Subcutaneous abdominal adipose tissue (tissue), 5 donors: ENCODE measurements around the gene CNTN4.

ENCODE experiments used
- H3K27ac ChIP-seq: one replicate; pipeline ENCODE4 v1.7.0; 2013; ENCODE audit warnings: low read depth, mild to moderate bottlenecking, inconsistent platforms, low read length, moderate library complexity
- H3K27me3 ChIP-seq, 5 donors: one replicate each; pipeline ENCODE4 v1.7.0; 2013; ENCODE audit warnings: low read length in 5 of 5, inconsistent platforms in 1 of 5; ENCODE audit not compliant: control insufficient read depth in 5 of 5, insufficient read depth in 4 of 5
- H3K36me3 ChIP-seq, 5 donors: one replicate each; pipeline ENCODE4 v1.7.0; 2013; ENCODE audit warnings: low read length in 5 of 5; ENCODE audit not compliant: control insufficient read depth in 5 of 5, insufficient read depth in 5 of 5
- H3K4me1 ChIP-seq, 5 donors: one replicate each; pipeline ENCODE4 v1.7.0; 2013; ENCODE audit warnings: low read length in 5 of 5, mild to moderate bottlenecking in 3 of 5, moderate library complexity in 1 of 5; ENCODE audit not compliant: control insufficient read depth in 5 of 5, insufficient read depth in 5 of 5
- H3K4me3 ChIP-seq, 5 donors: one replicate each; pipeline ENCODE4 v1.7.0; 2013; ENCODE audit warnings: low read length in 5 of 5, low read depth in 1 of 5
- H3K9ac ChIP-seq, 5 donors: one replicate each; pipeline ENCODE4 v1.7.0; 2013; ENCODE audit warnings: low read length in 5 of 5, mild to moderate bottlenecking in 4 of 5, moderate library complexity in 3 of 5
- H3K9me3 ChIP-seq, 5 donors: one replicate each; pipeline ENCODE4 v1.7.0; 2013; ENCODE audit warnings: low read length in 5 of 5; ENCODE audit not compliant: control insufficient read depth in 5 of 5
- donor health status: healthy.
- donor health status: healthy.
- donor health status: healthy.
- donor health status: healthy.
- donor health status: healthy.

Gene CNTN4

DNA sequence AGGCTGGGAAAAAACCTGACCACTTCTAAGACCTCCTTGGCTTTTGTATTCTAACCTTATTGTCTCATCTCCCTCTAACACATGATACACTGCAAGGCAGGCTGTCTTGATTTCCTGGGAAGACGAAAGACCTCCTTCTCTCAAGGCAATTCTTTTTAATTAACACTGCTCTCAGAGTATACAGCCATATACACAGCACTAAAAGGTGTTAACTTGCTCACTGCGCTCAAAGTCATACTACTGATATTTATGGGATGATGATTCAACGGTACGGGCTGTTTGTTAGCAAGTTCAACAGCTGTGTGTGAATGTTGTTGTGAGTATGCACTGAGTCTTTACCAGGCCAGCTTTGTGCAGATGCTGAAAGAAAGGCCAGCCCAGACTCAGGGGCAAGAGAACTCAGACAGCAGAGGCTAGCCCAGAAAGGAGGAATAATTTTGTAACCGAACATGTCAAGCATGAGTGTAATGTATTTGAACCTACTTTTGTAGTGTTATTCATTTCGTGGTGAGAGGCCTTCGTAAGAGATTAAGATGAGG, 781.6 kb downstream of the CNTN4 start:
- no peaks in the 10 kb centered on the region for H3K4me1 ChIP-seq
- no peak overlapping the region for H3K4me3 ChIP-seq
- H3K36me3 ChIP-seq, result no peaks in the 10 kb centered on the region
- no peaks in the 10 kb centered on the region for H3K9me3 ChIP-seq
- no peak overlapping the region for H3K9ac ChIP-seq
- H3K27ac ChIP-seq, result no peak overlapping the region
- no peaks in the 10 kb centered on the region for H3K27me3 ChIP-seq

DNA sequence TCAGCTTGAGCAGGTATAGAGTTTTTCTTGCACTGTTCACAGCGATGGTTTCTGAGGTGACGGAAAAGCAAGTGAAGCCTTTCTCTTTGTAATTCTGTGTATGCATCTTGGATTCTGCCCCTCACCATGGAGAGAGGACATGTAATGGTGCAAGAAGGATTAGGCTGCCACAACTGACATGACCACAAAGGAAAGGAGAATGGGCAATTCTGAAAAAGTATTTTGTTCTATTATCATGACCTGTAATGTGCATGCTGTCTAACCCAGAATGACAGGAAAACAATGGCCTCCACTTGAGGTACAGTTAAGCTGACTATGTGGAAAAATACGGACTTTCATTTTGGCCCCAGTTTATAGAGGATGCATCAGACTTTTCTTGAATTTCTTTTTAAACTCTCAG, 784.6 kb downstream of the CNTN4 start:
- Histone ChIP-seq H3K27me3 (no peaks in the 10 kb centered on the region), H3K9me3 (no peaks in the 10 kb centered on the region), H3K4me1 (no peaks in the 10 kb centered on the region), H3K36me3 (no peaks in the 10 kb centered on the region), H3K4me3 (no peak overlapping the region), H3K9ac (no peak overlapping the region), H3K27ac (no peak overlapping the region)

DNA sequence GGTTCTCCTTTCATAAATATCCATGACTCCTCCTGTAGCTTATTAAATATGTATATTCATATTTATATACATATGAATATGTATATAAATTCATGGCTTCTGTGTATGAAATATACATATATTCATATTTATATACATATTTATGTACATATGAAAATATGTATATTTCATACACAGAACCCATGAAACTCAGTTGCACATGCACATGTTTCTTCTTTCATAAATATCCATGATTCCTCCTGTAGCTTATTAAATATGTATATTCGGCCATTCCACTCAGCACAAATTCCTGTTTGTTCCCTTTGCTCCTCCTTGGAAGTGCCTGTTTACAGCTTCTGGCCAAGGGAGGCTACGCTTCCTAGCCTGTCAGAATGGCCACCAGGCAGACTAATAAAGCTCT, 789.9 kb downstream of the CNTN4 start:
- H3K4me3 ChIP-seq, result no peak overlapping the region
- H3K27ac ChIP-seq, result no peak overlapping the region
- no peaks in the 10 kb centered on the region for H3K9me3 ChIP-seq
- H3K9ac ChIP-seq, result no peak overlapping the region
- H3K36me3 ChIP-seq, result no peaks in the 10 kb centered on the region
- H3K4me1 ChIP-seq, result no peaks in the 10 kb centered on the region
- H3K27me3 ChIP-seq, result no peaks in the 10 kb centered on the region

DNA sequence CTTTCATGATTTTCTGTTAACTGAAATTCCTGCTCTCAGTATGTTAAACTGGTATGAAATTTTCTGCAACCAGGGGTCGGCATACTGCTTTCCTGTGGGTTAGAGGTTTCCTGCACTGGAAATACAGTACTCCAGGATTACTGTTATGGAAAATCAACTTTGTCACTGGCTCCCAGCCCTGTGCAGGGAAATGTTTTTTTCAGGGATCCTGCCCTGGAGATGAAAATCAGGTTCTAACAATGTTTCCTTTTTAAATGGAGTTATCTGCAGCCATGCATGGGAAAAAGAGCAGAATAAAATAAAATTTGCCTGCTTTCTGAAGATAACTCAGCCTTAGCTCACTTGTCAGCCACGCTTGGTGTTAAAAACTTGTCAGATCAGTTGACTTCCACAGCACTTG, 791.1 kb downstream of the CNTN4 start:
- Histone ChIP-seq H3K4me3 (no peak overlapping the region), H3K9me3 (no peaks in the 10 kb centered on the region), H3K36me3 (no peaks in the 10 kb centered on the region), H3K27ac (no peak overlapping the region), H3K4me1 (no peaks in the 10 kb centered on the region), H3K9ac (no peak overlapping the region), H3K27me3 (no peaks in the 10 kb centered on the region)

DNA sequence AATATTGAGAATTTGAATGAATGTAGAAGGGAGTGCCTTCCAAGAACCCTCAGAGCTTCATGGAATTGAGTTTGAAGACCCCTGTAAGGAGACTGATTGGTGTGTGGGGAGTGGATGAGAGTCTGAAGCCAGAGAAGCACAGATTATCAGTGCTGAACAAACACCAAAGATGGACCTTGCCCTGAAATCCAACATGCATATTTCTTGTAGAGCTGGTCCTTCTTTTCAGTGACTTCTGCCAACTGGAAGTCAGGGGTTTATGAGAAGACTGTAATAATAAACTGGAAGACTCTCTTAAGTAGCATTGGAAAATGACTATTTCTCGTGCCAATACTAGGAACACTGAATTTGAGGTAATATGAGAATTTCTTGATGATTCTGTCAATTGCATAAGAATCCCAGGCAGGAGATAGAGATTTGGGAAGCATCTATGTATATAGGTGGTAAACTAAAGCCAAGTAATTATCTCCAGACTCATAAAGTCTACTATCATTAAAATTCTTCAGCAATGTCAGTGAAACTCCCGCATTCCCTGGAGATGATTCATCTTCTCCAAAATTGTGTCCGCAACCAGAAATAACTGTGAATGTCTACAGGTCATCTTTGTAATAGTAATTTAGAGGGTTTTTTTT, 797.8 kb downstream of the CNTN4 start:
- Histone ChIP-seq H3K27ac (no peak overlapping the region), H3K27me3 (no peaks in the 10 kb centered on the region), H3K4me3 (no peak overlapping the region), H3K9ac (no peak overlapping the region), H3K4me1 (peaks cover 0 to 3% (median 0%) of the 10 kb centered on the region in 5 donors), H3K9me3 (no peaks in the 10 kb centered on the region), H3K36me3 (no peaks in the 10 kb centered on the region)

DNA sequence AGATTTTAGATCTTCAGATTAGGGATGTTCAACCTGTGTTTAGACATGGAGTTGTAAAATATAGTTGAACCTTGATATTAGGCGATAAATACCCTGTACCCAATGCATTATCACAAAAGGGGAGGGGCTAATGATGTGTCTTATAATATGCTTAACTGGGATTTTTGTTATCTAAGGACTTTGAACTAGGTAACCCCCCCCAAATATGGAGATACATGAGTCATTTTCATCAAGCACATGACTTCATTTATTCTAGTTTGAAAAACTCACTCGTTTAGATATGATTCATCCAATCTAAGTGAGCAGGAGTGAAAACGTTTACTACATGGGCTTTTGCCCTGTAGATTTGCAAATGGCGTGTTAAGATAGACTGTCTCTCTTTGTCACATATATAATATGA, 799.2 kb downstream of the CNTN4 start:
- Histone ChIP-seq H3K9ac (no peak overlapping the region), H3K9me3 (no peaks in the 10 kb centered on the region), H3K36me3 (no peaks in the 10 kb centered on the region), H3K27ac (no peak overlapping the region), H3K4me3 (no peak overlapping the region), H3K27me3 (no peaks in the 10 kb centered on the region), H3K4me1 (peaks cover 0 to 3% (median 0%) of the 10 kb centered on the region in 5 donors)

DNA sequence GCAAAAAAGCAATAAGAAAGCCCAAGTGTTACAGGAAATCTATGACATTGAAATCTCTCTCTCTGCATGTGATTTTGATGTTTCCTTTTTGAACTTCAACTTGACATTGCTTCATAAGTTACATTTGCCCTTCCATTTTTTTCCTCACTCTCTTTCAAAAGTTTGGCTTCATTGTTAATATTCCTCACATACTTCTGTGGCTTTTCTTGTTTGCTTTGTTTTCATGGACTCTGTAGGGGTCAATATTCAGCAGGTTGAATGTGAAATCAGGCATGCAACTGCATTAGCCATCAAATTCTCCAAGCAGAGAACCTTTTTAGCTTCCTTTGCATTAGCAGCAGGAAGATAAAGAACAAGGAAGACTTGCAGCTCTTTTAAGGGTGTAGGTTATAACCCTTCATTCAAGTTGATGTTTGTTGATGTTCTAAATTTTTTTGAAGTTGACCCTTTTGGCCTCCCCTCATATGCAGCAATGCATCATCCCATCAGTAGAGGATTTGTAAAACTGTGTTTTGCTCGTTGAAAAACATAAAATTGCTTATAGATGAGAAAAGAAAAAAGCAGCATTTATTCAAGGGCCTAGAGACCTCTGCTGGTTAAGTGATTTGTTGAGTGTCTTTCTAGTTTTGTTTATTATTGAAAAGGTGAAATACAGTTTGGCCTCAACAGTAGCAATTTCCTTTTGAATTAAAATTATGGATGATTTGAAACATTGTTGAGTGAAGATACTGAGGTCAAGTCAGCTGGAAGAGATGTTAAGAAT, 800.1 kb downstream of the CNTN4 start:
- Histone ChIP-seq H3K4me3 (no peak overlapping the region), H3K9ac (no peak overlapping the region), H3K36me3 (no peaks in the 10 kb centered on the region), H3K27me3 (no peaks in the 10 kb centered on the region), H3K9me3 (no peaks in the 10 kb centered on the region), H3K4me1 (peaks cover 0 to 3% (median 0%) of the 10 kb centered on the region in 5 donors), H3K27ac (no peak overlapping the region)

DNA sequence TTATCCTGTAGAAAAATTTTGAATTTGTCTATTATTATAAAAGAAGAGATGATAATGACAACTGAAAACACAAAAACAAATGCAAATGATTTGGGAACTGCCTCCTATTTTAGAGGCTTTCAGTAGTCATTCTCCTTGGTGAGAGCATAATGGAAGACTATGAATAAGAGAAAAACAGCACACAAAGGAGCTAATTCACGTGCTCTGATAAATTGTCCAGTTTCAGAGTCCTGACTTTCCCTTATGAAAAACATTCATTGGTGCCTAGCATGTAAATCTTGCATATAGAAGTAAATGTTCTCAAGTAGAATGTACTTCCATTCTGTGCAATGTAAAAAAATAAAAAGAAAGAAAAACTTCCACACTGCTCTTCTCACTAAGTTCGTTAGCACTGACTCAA, 805.4 kb downstream of the CNTN4 start:
- H3K27ac ChIP-seq, result no peak overlapping the region
- H3K4me1 ChIP-seq, result peaks cover 0 to 5% (median 0%) of the 10 kb centered on the region in 5 donors
- no peaks in the 10 kb centered on the region for H3K9me3 ChIP-seq
- no peaks in the 10 kb centered on the region for H3K27me3 ChIP-seq
- H3K36me3 ChIP-seq, result no peaks in the 10 kb centered on the region
- H3K9ac ChIP-seq, result no peak overlapping the region
- H3K4me3 ChIP-seq, result no peak overlapping the region

DNA sequence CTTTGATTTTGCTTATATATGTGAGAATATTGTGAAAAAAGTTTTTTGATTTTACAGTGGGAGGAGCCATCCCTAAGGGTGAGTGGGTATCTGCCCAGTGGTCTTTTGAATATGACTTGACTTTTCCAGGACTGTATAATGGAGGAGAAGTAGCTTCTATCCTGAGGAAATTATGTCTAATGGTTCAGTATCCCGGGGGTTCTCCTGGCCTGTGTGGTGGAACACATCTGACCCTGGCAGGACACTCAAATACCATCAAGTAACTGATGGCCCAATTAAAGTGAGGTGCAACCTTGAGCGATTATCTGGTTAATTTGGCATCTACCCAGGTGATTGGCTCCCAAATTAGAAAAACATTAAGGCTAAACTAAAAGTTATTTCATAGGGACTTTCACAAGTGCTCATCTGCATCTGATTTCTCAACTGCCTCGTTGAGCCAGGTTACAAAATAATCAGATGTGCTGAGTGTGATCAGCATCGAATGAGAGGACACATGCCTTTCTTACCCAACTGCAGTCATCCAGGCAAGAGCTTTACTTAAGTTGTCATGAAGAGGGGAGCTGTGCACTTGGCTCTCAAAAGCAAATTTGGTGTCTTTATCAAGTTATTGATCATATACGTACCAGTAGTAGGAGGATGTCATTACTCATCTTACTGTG, 810.2 kb downstream of the CNTN4 start:
- Histone ChIP-seq H3K27ac (no peak overlapping the region), H3K9me3 (no peaks in the 10 kb centered on the region)

DNA sequence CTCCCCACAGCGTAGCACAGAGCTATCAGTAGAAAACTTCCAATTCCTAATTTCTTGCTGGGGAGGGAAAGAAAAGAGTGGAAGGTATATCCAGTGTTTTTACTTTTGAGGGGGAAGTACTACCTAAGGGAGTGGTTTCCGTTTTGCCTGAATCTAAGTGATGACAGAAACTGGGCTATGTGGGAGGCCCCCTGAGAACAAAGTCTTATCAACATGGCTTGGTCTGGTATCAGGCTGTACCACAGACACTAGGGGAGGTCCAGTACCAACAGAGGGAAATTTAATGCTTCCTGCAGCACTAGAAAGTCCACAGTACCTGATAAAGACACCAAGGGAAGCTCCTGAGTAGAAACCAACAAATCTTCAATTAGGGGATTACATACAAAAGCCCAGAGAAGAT, 812.3 kb downstream of the CNTN4 start:
- no peaks in the 10 kb centered on the region for H3K36me3 ChIP-seq
- H3K9me3 ChIP-seq, result no peaks in the 10 kb centered on the region
- H3K9ac ChIP-seq, result no peak overlapping the region
- H3K4me3 ChIP-seq, result no peak overlapping the region
- no peak overlapping the region for H3K27ac ChIP-seq
- H3K4me1 ChIP-seq, result peaks cover 0 to 8% (median 0%) of the 10 kb centered on the region in 5 donors
- H3K27me3 ChIP-seq, result no peaks in the 10 kb centered on the region

More for the DNA sequence above, 810.2 kb downstream of the CNTN4 start:
- Histone ChIP-seq H3K36me3 (no peaks in the 10 kb centered on the region), H3K9ac (no peak overlapping the region), H3K4me1 (peaks cover 0 to 8% (median 0%) of the 10 kb centered on the region in 5 donors), H3K4me3 (no peak overlapping the region), H3K27me3 (no peaks in the 10 kb centered on the region)
